Smooth muscle cell (in vitro differentiated cells): ENCODE measurements around the gene CMTM5. TPM values are rescaled to one million over a fixed set of nuclear protein-coding genes. Genes with fewer than 3 reads are reported as not detected.

Experiments used
- DNase-seq: peaks from one replicate; lab custom pipeline; 2025; ENCODE audit not compliant: unreplicated experiment; lab: John Stamatoyannopoulos, UW
- H2AFZ ChIP-seq: fragments of 200-600 bp; sonication (generic); 2 replicates; pipeline ENCODE4 v1.6.0; 2016; ENCODE audit warnings: antibody characterized with exemption, low read depth, mild to moderate bottlenecking
- H3F3A ChIP-seq: fragments of 200-600 bp; sonication (generic); 2 replicates; pipeline ENCODE4 v1.6.0; 2017; ENCODE audit warnings: antibody characterized with exemption, low read depth
- H3K27ac ChIP-seq: fragments of 200-600 bp; sonication (generic); 2 replicates; pipeline ENCODE4 v1.5.1; 2016; ENCODE audit warnings: low read depth, mild to moderate bottlenecking
- H3K27me3 ChIP-seq: fragments of 200-600 bp; sonication (generic); 2 replicates; pipeline ENCODE4 v1.6.1; 2016; ENCODE audit warnings: low read depth, mild to moderate bottlenecking
- H3K36me3 ChIP-seq: fragments of 200-600 bp; sonication (generic); 2 replicates; pipeline ENCODE4 v1.5.1; 2016; ENCODE audit warnings: low read depth
- H3K4me1 ChIP-seq: fragments of 200-600 bp; sonication (generic); 2 replicates; pipeline ENCODE4 v1.5.1; 2016; ENCODE audit warnings: low read depth
- H3K4me2 ChIP-seq: fragments of 200-600 bp; sonication (generic); 2 replicates; pipeline ENCODE4 v1.6.0; 2016; ENCODE audit warnings: mild to moderate bottlenecking
- H3K4me3 ChIP-seq: fragments of 200-600 bp; sonication (generic); 2 replicates; pipeline ENCODE4 v1.5.1; 2016; ENCODE audit warnings: mild to moderate bottlenecking
- H3K79me2 ChIP-seq: fragments of 200-600 bp; sonication (generic); 2 replicates; pipeline ENCODE4 v1.6.0; 2016; ENCODE audit warnings: low read depth, mild to moderate bottlenecking
- H3K9ac ChIP-seq: fragments of 200-600 bp; sonication (generic); 2 replicates; pipeline ENCODE4 v1.6.0; 2016; ENCODE audit warnings: low read depth
- H3K9me3 ChIP-seq: fragments of 200-600 bp; sonication (generic); replicated peaks from 2 replicates; pipeline ENCODE4 v1.5.1; 2016; ENCODE audit warnings: low read depth
- H4K20me1 ChIP-seq: fragments of 200-600 bp; sonication (generic); 2 replicates; pipeline ENCODE4 v1.6.0; 2016; ENCODE audit warnings: low read depth
- CTCF ChIP-seq: fragments of 200-600 bp; sonication (generic); IDR thresholded peaks from 2 replicates; pipeline ENCODE4 v1.5.1; 2017; ENCODE audit warnings: borderline replicate concordance, mild to moderate bottlenecking, antibody characterized with exemption; ENCODE audit not compliant: insufficient read depth, poor library complexity, severe bottlenecking
- WGBS: methylation state at CpG from one replicate; pipeline ENCODE4 v1.1.7; 2016; ENCODE audit warnings: low lambda C conversion rate; 5-methylcytosine and 5-hydroxymethylcytosine counted together
- polyA plus RNA-seq: library from polyadenylated mRNA; unstranded; fragments of >200 nt; fragmentation: Nextera tagmentation; extraction: Ambion mirVana; gene quantifications from 2 replicates; pipeline ENCODE4 v1.2.1, GENCODE V29; 2016
- total RNA-seq: library from RNA; depleted of rRNA; stranded (reverse); fragments of >200 nt; gene quantifications from 2 replicates; pipeline ENCODE4 v1.2.3, GENCODE V29; 2014

The CMTM5 gene
- total and polyA plus RNA-seq, 2 experiments from 2014 or later: 0.59 TPM; not detected in 1

DNA sequence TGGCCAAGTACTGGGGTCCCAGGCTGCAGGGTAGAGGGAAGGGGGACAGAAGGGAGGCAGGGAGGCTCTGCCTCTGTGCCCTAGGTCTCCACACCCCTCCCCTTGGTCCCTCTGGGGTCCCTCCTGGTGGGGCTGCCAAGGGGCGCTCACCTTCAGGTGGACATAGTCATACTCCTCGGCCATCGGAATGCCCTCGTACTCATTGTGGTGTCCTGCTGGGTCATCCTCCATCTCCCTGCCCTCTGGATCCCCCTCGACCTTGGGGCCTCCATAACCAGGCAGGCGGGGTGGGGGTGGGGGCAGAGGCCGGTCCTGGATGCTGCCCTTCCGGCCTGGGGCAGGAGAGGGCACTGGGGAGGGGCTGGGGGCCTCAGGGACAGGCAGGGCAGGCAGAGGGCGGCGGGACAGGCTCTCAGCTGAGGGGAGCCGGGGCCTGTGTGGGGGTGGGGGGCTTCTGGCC, 17.6 kb upstream of the CMTM5 start:
- H3K4me1 ChIP-seq: peaks cover 29% of the 10 kb centered on the region
- no peaks in the 10 kb centered on the region for H3K27me3 ChIP-seq
- WGBS: 98% methylated on average over 8 of the region's 11 CpGs
- H3K4me3 ChIP-seq: no peak overlapping the region
- H3K36me3 ChIP-seq: no peaks in the 10 kb centered on the region
- no peak overlapping the region for H3K9ac ChIP-seq
- no peaks in the 10 kb centered on the region for H3K9me3 ChIP-seq
- H4K20me1 ChIP-seq: peaks cover 41% of the 10 kb centered on the region
- no peak overlapping the region for H3K27ac ChIP-seq
- no peak for DNase-seq
- peaks cover 34% of the 10 kb centered on the region for H3K79me2 ChIP-seq
- TF ChIP-seq CTCF: no peak
- H3F3A ChIP-seq: peaks cover 39% of the 10 kb centered on the region
- H3K4me2 ChIP-seq: no peak overlapping the region
- H2AFZ ChIP-seq: no peak overlapping the region

- peaks cover 41% of the 10 kb centered on the region for H4K20me1 ChIP-seq
- peaks cover 35% of the 10 kb centered on the region for H3F3A ChIP-seq
- H3K9ac ChIP-seq: no peak overlapping the region
- 96% methylated on average over 20 of the region's 22 CpGs for WGBS
- no peaks in the 10 kb centered on the region for H3K9me3 ChIP-seq
- peaks cover 41% of the 10 kb centered on the region for H3K79me2 ChIP-seq
- H3K36me3 ChIP-seq: no peaks in the 10 kb centered on the region
- no peak overlapping the region for H3K27ac ChIP-seq
- peaks cover 33% of the 10 kb centered on the region for H3K4me1 ChIP-seq
- no peaks in the 10 kb centered on the region for H3K27me3 ChIP-seq
- H3K4me2 ChIP-seq: no peak overlapping the region
- no peak overlapping the region for H2AFZ ChIP-seq
- no peak overlapping the region for H3K4me3 ChIP-seq
- TF ChIP-seq CTCF: no peak
- DNase-seq: no peak
Measured at GRCh38 chr14:23359722-23360447, 17.0 kb upstream of the CMTM5 start.

- no peak overlapping the region for H3K9ac ChIP-seq
- peak overlapping the region; percentile 80 for H3K27ac ChIP-seq
Measured at GRCh38 chr14:23360496-23360895, 16.4 kb upstream of the CMTM5 start.

More at GRCh38 chr14:23360496-23360895, 16.4 kb upstream of the CMTM5 start:
- Histone ChIP-seq H3K4me3 (no peak overlapping the region), H3K27me3 (no peaks in the 10 kb centered on the region), H3K4me2 (no peak overlapping the region), H3K9me3 (no peaks in the 10 kb centered on the region), H4K20me1 (peaks cover 41% of the 10 kb centered on the region), H3F3A (peaks cover 29% of the 10 kb centered on the region), H2AFZ (no peak overlapping the region), H3K4me1 (peaks cover 33% of the 10 kb centered on the region), H3K36me3 (no peaks in the 10 kb centered on the region), H3K79me2 (peaks cover 47% of the 10 kb centered on the region)
- TF ChIP-seq CTCF: no peak
- WGBS: 86% methylated on average over 10 of the region's 11 CpGs
- no peak for DNase-seq
